SK-N-DZ (cell line): Measurements from ENCODE around the gene DPH2. TPM values are rescaled to one million over a fixed set of nuclear protein-coding genes. Genes with fewer than 3 reads are reported as not detected.
A peak's percentile ranks its signal among the peaks of the same experiment; 100 is the strongest.

Experiments used
- DNase-seq: peaks from one replicate; pipeline ENCODE4 v3.0.0-alpha.2; 2015; ENCODE audit warnings: low spot score
- polyA plus RNA-seq, 2 experiments: library from polyadenylated mRNA; depleted of rRNA; stranded (reverse); fragments of >200 nt; gene quantifications; 2 replicates each; pipeline ENCODE4 v1.2.3, GENCODE V29; 2014

Gene DPH2, protein sequence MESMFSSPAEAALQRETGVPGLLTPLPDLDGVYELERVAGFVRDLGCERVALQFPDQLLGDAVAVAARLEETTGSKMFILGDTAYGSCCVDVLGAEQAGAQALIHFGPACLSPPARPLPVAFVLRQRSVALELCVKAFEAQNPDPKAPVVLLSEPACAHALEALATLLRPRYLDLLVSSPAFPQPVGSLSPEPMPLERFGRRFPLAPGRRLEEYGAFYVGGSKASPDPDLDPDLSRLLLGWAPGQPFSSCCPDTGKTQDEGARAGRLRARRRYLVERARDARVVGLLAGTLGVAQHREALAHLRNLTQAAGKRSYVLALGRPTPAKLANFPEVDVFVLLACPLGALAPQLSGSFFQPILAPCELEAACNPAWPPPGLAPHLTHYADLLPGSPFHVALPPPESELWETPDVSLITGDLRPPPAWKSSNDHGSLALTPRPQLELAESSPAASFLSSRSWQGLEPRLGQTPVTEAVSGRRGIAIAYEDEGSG
- 44.2 and 50.7 TPM in 2 replicates for polyA plus RNA-seq (2014; cell fraction: cytosol; rRNA removed)
- 90.6 and 137 TPM in 2 replicates for polyA plus RNA-seq (2014; cell fraction: nucleus; rRNA removed)

DNA sequence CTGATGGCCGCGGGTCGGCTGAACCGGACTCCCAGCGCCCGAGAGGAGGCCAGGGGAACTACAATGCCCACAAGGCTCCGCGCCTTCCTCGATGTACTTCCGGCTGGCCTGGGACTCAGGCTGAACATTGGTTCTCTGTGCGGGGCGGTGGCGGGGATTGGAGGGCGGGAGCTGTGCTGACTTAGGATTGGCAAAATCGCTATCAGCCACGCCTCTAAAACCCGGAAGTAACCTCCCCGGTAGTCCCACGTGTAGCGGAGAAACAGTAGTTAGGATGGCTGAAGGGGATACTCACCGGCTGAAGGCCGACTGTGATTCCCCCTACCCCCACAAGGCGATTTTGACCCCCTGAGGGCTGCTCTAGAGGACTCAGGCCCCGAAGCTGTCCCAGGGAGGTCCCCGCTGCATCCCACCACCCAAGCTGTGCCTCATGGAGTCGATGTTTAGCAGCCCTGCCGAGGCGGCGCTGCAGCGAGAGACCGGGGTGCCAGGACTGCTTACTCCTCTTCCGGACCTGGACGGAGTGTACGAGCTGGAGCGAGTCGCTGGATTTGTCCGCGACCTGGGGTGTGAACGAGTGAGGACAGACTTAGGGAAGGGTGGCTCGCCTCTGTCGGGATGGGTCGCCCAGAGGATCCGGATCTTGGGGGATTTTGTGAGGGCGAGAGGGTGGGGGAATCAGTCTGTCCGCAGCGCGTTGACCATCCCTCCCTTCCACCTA is at the start of gene DPH2:
Gene DPH2, plus strand, starts transcription at position 265 of the 721 bp plus-strand sequence. Its CDS starts 166 bp downstream, at position 431.
- peak; percentile 94 for DNase-seq

DNA sequence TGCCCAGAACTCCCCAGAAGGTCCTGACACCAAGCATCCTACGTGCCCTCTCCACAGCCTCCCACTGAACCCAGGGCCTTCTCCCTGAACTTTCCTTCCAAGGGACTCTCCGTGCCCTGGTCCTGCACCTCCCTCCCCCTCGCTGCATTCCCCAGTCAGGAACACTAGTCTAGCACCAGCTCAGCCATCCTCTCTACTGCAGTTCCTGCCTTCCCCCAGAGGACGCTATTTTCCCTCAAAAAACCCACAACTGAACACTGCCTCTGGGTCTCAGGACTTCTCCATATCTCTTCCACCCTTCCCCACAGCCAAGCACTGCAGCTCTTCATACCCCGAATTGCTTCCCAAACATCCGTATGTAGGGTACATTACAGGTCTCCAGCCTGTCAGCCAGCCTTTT is 48.8 kb upstream of the DPH2 start:
- DNase-seq = no peak

DNA sequence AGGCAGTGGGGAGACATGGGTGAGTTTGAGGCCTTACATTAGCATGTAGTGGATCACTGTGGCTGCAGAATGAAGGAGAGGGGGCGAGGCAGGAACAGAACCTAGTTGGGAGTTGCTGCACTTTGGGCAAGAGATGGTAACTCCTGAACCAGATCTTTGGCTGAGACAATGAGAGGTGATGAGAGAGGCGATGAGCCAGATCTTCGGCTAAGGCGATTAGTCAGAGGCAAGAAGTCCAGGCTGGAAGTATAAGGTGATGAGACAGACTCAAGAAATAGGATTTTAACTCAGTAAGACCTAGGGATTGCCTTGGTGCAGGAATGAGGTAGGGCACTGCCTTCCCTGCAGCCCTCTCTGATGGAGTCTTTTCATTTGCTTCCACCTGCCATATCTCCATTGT is 45.3 kb upstream of the DPH2 start:
- DNase-seq = no peak

DNA sequence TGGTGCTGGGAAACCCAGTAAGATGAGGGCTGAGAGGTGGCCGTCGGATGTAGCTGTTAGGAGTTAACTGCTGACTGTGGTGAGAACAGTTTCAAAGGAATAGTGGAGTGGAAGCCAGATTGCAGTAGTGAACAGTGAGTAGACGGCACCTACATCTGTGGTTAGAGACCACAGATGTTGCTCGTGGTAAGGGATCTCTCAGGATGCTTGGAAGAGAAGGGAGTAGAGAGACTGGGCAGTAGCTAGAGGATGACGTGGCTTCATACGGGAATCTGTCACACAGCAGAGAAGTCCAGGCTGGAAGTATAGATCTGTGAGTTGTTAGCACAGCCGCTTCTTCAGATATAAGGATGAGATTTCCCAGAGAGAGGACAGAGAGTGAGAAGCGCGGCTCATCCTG is 44.0 kb upstream of the DPH2 start:
- no peak for DNase-seq

DNA sequence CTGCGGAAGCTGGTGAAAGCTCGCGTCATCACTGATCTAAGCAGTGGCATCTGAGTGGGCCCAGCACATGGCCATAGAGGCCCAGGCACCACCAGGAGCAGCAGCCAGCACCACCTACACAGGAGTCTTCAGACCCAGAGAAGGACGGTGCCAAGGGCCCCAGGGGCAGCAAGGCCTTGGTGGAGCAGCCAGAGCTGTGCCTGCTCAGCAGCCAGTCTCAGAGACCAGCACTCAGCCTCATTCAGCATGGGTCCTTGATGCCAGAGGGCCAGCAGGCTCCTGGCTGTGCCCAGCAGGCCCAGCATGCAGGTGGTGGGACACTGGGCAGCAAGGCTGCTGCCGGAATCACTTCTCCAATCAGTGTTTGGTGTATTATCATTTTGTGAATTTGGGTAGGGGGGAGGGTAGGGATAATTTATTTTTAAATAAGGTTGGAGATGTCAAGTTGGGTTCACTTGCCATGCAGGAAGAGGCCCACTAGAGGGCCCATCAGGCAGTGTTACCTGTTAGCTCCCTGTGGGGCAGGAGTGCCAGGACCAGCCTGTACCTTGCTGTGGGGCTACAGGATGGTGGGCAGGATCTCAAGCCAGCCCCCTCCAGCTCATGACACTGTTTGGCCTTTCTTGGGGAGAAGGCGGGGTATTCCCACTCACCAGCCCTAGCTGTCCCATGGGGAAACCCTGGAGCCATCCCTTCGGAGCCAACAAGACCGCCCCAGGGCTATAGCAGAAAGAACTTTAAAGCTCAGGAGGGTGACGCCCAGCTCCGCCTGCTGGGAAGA is 39.5 kb upstream of the DPH2 start:
- no peak for DNase-seq

DNA sequence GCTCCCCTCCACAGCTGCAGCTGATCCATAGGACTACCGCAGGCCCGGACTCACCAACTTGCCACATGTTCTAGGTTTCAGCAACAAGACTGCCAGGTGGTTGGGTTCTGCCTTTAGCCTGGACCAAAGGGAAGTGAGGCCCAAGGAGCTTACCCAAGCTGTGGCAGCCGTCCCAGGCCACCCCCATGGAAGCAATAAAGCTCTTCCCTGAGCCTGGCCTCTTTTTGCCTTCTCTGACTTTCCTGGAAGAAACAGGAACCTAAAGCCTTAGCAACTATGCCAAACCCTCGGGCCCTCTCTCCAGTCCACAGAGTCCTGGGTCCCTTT is 38.9 kb upstream of the DPH2 start:
- DNase-seq = no peak

DNA sequence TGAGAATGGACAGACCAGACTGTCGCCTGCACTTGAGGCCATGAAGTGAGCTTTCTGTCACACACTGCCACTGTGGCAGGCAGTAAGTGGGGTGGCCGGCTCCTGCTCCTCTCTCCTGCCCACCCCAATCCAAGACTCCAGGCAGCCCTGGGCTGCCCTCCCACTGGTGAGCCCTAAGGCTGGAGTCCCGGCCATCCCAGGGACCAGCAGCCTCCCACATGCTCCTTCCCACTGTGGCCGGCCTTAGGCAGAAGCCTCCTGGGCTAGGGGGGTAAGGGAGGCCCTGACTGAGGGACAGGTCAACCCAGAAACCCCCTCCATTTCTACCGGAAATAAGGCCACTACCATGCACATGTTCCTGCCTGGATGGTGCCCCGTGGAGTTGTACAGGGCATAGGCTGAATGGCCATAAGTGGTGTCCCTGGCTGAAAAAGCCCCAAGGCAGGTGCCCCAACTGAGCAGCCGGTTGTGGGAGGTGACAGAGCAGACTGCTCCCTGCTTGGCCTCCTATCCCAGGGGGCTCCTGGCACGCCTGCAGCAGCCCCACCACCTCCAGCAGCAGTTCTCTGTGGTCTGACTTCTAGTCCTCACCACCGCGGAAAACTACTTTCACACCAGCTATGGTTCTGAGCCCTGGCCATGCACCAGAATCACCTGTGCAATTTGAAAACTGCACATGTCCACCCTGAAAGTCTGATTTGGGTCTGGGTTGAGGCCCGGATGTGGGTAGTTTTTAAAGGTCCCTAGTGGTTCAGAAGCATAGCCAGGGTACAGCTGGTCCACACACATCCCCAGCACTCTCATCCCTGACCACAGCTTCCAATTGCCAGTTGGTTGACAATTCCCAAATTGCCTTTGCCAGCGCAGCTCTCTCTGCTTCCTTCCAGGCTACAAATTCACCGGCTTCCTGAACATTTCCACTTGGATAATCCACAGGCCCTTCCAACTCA is 37.8 kb upstream of the DPH2 start:
- no peak for DNase-seq

DNA sequence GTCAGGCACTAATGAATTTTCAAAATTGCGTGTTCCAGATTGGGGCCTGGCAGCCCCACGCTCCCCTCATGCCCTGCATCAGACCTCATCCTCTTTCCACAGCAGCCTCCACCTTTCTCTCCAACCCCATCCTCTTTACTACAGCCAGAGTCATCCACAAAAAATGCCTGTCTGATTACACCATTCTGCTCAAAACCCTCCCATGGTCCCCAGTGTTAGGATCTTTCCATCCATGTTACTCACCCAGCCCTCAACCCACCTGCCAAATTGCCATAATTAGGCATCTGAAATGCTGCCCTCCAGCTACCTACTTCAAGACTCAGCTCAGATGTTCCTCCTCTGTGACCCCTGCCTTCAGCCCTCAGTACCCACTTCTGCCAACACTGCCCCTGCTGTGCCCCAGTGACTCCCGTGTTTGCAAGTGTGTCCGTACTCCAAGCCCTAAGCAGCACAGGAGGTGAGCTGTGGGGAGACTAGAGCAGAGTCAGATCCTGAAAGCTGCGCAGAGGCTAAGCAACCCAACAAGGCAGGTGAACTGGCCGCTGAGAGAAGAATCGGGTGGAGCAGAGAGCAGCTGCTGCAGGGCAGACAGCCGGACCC is 36.9 kb upstream of the DPH2 start:
- no peak for DNase-seq

DNA sequence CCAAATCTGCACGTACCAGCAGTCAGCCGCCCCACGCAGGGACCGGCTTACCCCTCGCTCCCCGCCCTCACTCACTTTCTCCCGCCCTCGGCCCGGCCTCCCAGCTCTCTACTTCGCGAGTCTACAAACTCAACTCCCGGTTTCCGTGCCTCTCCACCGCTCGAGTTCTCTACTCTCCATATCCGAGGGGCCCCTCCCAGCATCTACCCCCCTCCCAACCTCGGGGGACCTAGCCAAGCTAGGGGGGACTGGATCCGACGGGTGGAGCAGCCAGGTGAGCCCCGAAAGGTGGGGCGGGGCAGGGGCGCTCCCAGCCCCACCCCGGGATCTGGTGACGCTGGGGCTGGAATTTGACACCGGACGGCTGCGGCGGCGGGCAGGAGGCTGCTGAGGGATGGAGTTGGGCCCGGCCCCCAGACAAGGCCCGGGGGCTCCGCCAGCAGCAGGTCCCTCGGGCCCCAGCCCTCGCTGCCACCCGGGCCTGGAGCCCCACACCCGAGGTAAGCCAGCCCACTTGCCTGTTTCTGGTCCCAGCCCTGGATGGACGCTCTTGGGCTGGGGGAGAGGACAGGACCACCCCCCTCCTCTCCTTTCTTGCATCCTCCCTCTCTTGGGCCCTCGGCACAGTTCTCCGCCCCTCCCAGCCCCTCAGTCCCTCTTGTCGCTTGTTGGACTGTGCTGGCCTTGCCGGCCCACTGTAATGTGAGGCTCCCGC is 36.3 kb upstream of the DPH2 start, which contains the start of gene ARTN:
Gene ARTN, plus strand, starts transcription at position 416 of the 715 bp plus-strand sequence. CDS start 1,856 bp downstream, outside the sequence.
- DNase-seq = no peak

DNA sequence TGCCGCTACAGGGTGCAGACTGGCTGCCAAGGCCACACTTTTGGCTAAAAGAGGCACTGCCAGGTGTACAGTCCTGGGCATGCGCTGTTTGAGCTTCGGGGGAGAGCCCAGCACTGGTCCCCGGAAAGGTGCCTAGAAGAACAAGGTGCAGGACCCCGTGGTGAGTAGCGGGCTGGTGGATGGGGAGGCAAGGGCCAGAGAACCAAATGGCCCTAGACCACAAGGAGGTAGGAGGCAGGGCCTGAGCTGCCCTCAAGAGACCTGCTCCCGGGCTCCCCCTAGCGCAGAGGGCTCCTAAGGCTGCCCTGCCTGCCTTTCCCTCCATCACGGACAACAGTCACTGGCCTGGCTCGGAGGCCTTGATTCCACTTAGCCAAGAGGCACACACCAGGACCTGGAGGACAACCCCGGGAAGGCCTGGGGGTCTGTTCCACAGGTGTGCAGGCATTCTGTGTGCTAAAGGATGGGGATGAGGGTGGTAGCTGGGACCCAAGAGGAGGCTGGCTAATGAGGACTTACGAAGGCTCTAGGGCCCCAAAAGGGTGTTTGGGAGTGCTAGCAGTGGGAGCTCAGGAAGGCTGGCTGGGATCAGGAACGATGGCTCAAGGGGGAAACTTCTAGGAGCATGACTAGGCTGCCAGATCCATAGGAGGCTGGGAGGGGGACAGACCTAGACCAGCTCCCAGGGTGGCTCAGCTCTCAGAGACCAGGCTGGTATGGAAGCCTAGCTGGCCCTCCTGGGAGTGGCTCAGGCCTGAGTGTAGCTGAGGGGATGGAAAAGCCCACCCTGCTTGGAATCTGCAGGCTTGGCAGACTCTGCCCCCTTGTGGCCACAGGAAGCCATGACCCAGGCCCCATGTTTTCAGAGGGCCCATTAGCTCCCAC is 35.5 kb upstream of the DPH2 start:
- DNase-seq = peak; percentile 83

DNA sequence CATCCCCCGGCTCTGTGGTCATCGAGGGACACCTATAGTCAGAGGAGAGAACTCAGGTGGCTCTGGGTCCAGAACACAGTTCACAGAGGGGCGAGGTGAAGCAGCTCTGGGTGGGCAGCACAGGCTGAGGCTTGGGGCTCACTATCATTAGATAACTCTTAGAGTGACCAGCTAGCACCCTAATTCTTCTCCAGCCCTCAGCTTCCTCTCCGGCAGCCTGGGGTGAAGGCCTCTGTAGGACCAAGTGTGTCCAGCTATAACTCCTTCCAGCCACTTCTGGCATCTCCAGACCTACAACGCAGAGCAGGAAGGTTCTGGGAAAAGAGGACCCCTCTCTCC is 34.9 kb upstream of the DPH2 start:
- DNase-seq = no peak

DNA sequence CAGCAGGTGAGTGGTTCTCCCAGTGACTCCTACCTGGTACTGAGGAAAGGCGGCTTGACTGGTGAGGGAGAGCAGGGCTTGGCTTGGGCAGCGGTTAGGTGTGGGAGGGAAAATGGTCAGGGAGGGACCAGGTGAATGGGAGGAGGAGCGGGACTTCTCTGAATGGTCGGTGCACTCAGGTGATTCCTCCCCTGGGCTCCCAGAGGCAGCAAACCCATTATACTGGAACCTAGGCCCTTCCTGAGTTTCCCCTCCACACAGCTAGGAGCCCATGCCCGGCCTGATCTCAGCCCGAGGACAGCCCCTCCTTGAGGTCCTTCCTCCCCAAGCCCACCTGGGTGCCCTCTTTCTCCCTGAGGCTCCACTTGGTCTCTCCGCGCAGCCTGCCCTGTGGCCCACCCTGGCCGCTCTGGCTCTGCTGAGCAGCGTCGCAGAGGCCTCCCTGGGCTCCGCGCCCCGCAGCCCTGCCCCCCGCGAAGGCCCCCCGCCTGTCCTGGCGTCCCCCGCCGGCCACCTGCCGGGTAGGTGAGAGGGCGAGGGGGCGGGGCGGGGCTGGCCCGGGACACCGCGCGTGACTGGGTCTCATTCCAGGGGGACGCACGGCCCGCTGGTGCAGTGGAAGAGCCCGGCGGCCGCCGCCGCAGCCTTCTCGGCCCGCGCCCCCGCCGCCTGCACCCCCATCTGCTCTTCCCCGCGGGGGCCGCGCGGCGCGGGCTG is 33.9 kb upstream of the DPH2 start:
- DNase-seq = no peak

DNA sequence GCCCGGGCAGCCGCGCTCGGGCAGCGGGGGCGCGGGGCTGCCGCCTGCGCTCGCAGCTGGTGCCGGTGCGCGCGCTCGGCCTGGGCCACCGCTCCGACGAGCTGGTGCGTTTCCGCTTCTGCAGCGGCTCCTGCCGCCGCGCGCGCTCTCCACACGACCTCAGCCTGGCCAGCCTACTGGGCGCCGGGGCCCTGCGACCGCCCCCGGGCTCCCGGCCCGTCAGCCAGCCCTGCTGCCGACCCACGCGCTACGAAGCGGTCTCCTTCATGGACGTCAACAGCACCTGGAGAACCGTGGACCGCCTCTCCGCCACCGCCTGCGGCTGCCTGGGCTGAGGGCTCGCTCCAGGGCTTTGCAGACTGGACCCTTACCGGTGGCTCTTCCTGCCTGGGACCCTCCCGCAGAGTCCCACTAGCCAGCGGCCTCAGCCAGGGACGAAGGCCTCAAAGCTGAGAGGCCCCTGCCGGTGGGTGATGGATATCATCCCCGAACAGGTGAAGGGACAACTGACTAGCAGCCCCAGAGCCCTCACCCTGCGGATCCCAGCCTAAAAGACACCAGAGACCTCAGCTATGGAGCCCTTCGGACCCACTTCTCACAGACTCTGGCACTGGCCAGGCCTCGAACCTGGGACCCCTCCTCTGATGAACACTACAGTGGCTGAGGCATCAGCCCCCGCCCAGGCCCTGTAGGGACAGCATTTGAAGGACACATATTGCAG is 33.2 kb upstream of the DPH2 start:
- peak; percentile 66 for DNase-seq

DNA sequence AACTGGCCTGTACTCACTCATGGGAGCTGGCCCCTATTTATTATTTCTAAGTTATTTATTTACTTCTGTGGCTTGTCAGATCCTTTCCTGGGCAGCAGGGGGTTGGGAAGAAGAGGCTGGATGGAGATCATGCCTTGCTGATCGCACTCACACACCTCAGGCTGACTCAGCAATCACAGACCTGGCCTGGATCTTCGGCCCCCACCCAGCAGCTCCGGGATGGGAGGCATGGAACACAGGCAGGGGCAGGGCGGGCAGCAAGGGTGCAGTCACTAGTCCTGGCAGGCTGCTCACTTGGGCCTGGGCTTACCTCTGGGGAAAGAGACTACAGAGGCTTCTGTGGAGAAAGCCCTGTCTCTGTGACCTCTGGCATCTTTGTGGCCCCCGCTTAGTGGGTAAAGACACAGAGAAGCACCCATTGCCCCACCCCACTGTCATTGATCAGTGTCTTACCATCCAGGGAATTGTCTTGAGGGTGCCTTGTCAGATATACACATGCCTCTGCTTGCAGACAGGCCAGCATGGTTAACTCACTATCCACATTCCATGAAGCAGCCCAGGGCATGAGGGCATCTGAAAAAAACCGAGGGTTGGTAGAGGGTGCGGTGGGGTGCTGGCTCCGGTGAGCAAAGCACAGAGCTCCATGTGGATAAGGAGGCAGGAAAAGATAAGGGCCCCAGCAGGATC is 32.5 kb upstream of the DPH2 start:
- DNase-seq = no peak

DNA sequence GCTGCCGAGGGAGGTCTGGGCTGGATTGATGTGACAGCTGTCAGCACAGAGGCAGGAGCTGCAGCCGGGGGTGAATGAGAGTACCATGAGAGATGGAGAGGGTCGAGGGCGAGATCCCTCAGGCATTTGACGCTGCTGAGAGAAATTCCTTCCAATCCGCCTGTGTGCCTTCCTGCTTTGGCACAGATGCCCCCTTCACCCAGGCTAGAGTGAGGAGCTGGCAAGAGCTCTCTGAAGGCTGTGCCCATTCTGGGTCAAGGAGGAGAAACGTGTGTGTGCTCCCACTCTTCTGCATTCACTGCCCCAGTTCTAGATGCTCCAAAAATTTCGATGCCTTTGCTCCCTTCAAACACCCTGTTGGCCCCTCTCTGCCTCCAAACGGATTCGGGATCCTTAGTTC is 31.4 kb upstream of the DPH2 start:
- no peak for DNase-seq

DNA sequence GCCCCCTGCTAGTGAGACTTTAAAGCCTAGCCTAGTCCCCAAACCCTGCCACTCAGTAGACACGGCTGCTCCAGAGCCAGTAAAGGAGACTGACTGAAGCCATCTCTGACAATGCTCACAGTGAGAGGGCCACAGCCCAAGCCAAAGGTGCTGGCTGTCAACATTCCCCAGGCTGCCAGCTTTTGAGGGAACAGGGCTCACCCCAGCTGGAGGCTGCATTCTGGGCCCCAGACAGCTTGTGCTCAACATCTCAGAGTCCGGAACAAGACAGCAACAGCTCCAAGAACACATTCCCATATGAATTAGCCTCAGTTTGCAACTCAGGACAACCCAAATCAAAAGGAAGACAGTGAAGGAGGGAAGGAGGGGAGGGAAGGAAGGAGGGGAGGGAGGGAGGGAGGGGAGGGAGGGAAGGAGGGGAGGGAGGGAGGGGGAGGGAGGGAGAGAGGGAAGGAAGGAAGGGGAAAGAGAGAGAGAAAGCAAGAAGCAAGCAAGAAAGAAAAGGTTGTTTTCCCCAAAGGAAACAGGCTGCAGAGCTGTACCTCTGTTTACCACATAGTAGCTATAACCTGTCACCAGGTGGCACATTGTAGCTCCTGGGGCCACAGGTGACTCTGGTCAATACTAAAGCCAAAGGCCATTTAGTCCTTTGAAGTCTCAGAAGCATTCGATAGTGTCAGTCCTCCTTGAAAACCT is 30.8 kb upstream of the DPH2 start:
- no peak for DNase-seq
